ENCODE measurements around the gene ATIC.

- no peak for TF ChIP-seq POLR2A (IDR thresholded peaks at IDR 0.05)
- TF ChIP-seq CTCF (IDR thresholded peaks at IDR 0.05): no peak
Measured at GRCh38 chr2:215358312-215358845, 46.5 kb downstream of the ATIC start.

Data from uterus (tissue), 2 donors.